COLO668 (cell line): ENCODE data around the gene WWC1.

Experiments used
- DNase-seq: peaks from one replicate; lab custom pipeline; 2025; ENCODE audit not compliant: unreplicated experiment; lab: John Stamatoyannopoulos, UW

WWC1 gene

GRCh38 chr5:168477060-168477459, 185.6 kb downstream of the WWC1 start:
- no peak for DNase-seq

- no peak for DNase-seq
These were observed 187.7 kb downstream of the WWC1 start for GRCh38 chr5:168479166-168479565.

- DNase-seq, result no peak
These were observed 189.2 kb downstream of the WWC1 start for GRCh38 chr5:168480601-168481000.

DNA sequence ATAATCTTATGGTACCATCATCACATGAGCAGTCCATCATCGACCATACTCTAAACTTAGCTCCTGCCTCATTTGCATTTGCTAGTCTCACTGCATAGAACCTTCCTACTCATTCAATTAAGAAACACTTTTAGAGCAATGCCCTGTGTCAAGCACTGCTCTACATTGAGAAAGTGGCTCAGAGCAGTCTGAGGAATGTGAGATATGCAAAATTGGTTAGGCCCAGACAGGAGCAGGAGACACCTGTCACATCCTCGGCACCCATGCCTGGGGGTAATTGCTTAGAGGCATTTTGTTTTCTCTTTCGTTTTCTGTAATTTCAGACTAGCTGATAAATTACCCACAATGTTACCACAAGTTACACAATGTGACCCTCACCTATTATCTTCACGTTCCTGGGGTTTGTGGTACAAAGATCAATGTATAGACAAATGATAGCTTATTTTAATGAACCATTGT, 189.9 kb downstream of the WWC1 start:
- DNase-seq, result no peak

- DNase-seq, result no peak
These were observed 190.9 kb downstream of the WWC1 start for GRCh38 chr5:168482361-168482760.

- DNase-seq, result peak; percentile 86
These were observed 194.9 kb downstream of the WWC1 start, which contains the start of gene RARS1 for GRCh38 chr5:168486136-168486879. TSS of gene RARS1 (plus strand) at chr5:168486471. CDS start at chr5:168486499, 28 bp downstream.

GRCh38 chr5:168489059-168489458, 197.6 kb downstream of the WWC1 start:
- DNase-seq, result no peak

DNA sequence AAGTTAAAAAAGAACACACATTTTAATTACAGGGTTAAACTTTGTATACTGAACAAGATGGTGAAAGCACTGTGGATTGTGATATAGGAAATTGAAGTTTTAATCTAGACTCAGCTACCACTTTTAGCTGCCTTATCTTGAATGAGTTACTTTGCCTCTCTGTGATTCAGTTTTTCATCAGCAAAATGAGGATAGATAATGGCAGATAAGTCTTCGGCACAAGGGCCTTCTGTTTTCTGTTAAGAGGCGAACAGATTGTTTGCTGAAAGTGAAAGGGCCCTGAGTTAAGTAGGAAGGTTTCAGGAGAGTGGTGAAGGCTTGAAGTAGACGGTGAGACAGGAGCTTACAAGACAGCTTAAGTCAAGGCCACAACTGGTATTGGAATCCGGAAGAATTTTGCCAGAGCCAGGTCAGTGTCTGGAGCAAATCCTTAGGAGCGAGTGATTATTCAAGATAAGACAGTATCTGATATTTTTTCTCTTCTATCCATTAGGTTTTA, 202.7 kb downstream of the WWC1 start:
- no peak for DNase-seq

DNA sequence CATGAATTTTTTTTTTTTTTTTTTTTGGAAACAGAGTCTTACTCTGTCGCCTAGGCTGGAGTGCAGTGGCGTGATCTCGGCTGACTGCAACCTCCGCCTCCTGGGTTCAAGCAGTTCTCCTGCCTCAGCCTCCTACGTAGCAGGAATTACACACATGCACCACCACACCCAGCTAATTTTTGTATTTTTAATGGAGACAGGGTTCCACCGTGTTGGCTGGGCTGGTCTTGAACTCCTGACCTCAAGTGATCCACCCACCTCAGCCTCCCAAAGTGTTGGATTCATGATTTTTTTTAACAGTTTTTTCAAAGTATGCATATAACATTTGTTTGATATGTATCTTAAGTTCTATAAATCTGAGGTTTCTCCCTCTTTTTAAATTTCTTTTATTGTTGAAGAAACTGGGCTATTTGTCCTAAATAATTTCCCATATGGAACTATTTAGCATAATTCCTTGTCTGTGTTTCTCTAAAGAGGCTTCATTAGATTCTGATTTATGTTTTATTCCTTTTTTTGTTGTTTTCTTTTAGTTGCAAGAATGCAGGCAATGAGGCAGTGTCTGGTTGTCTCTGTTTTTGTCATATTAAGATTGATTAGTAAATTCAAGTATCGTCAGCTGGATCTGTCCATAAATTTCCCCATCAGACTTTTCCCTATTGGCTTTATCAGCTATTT, 211.3 kb downstream of the WWC1 start:
- DNase-seq, result no peak

GRCh38 chr5:168513861-168514428, 222.5 kb downstream of the WWC1 start:
- DNase-seq, result no peak
